Spleen (tissue), 11 donors: ENCODE results near the gene TRIM41. TPM values are rescaled to one million over a fixed set of nuclear protein-coding genes. Genes with fewer than 3 reads are reported as not detected.
A peak's percentile ranks its signal among the peaks of the same experiment; 100 is the strongest.
"Not testable (repeated sequence)": the region's sequence is repeated elsewhere in the genome, so short reads cannot be mapped to it uniquely, and the experiment has no call there.

Experiments used
- DNase-seq: peaks from one replicate; pipeline ENCODE4 v3.0.0-alpha.2; 2020
- H3K27ac ChIP-seq, 8 donors: fragments of 200-600 bp; sonication (generic) in 7 of 8; 1 replicate in 4 of 8; 2 replicates in 4 of 8; pipeline versions ENCODE4 v1.5.0 to v1.8.0; 2016 to 2021; ENCODE audit warnings: inconsistent platforms in 4 of 8, mild to moderate bottlenecking in 4 of 8, moderate library complexity in 1 of 8
- H3K27me3 ChIP-seq, 7 donors: fragments of 200-600 bp; sonication (generic) in 6 of 7; replicated peaks in 1 of 7; 1 replicate in 4 of 7; 2 replicates in 3 of 7; pipeline versions ENCODE4 v1.5.0 to v1.8.0; 2016 to 2021; ENCODE audit warnings: inconsistent platforms in 3 of 7, mild to moderate bottlenecking in 1 of 7
- H3K36me3 ChIP-seq, 6 donors: fragments of 200-600 bp; sonication (generic) in 5 of 6; 1 replicate in 4 of 6; 2 replicates in 2 of 6; pipeline versions ENCODE4 v1.5.0 to v1.8.0; 2016 to 2021; ENCODE audit warnings: inconsistent platforms in 2 of 6
- H3K4me1 ChIP-seq, 6 donors: fragments of 200-600 bp; sonication (generic) in 5 of 6; 1 replicate in 3 of 6; 2 replicates in 3 of 6; pipeline versions ENCODE4 v1.5.0 to v1.8.0; 2016 to 2021; ENCODE audit warnings: inconsistent platforms in 3 of 6
- H3K4me3 ChIP-seq, 8 donors: fragments of 200-600 bp; sonication (generic) in 7 of 8; 1 replicate in 4 of 8; 2 replicates in 4 of 8; pipeline versions ENCODE4 v1.5.0 to v1.8.0; 2016 to 2021; ENCODE audit warnings: inconsistent platforms in 4 of 8, mild to moderate bottlenecking in 4 of 8, moderate library complexity in 2 of 8
- H3K9me3 ChIP-seq, 8 donors: fragments of 200-600 bp; sonication (generic) in 7 of 8; 1 replicate in 4 of 8; 2 replicates in 4 of 8; pipeline versions ENCODE4 v1.5.0 to v1.8.0; 2016 to 2021; ENCODE audit warnings: inconsistent platforms in 4 of 8
- CTCF ChIP-seq, 11 experiments: fragments of 200-600 bp in 7 of 11; fragments of 450-650 bp in 4 of 11; sonication (generic) in 4 of 11; IDR thresholded peaks in 8 of 11; conservative IDR thresholded peaks in 3 of 11; 1 replicate in 7 of 11; 2 replicates in 4 of 11; pipeline versions ENCODE4 v1.4.0 to v1.8.0; 2016 to 2021; ENCODE audit warnings: antibody characterized with exemption in 11 of 11, inconsistent platforms in 4 of 11, mild to moderate bottlenecking in 1 of 11
- POLR2A ChIP-seq, 3 donors: fragments of 450-650 bp; IDR thresholded peaks; one replicate each; pipeline ENCODE4 v1.5.1; 2017; ENCODE audit warnings: antibody characterized with exemption in 3 of 3, mild to moderate bottlenecking in 1 of 3
- POLR2AphosphoS5 ChIP-seq, 3 donors: sonication (generic); formaldehyde crosslinking; IDR thresholded peaks; one replicate each; pipeline ENCODE4 v1.5.1; 2017; ENCODE audit warnings: antibody characterized with exemption in 3 of 3
- WGBS, 5 donors: extraction: QIAGEN DNeasy Blood & Tissue Kit in 3 of 5; methylation state at CpG; one replicate each; pipeline versions ENCODE4 v1.1.5 to v1.1.7; 2013 to 2018; 5-methylcytosine and 5-hydroxymethylcytosine counted together
- intact Hi-C: fragments of 100-400 bp; cut with DNase I; formaldehyde crosslinking; loops from one replicate; pipeline ENCODE4 v1.15.0; 2023; ENCODE audit warnings: low total_unique reads
- polyA plus RNA-seq, 3 donors: library from polyadenylated mRNA; stranded (reverse); fragments of 200-250 nt; gene quantifications; one replicate each; pipeline ENCODE4 v1.2.1, GENCODE V29; 2013
- total RNA-seq, 7 donors: library from RNA; depleted of rRNA in 3 of 7; stranded (reverse); fragments of >200 nt in 3 of 7; fragmentation: NEBNext Ultra II Directional in 4 of 7; extraction: Animal tissue kit (Norgen Biotek cat#: 25700) in 4 of 7; gene quantifications; one replicate each; pipeline versions ENCODE4 v1.1.0 to v1.2.1, GENCODE V29; 2016 to 2021
- donor health status: healthy with polysubstance abuse.
- donor health status: DM: no; HTN: no; CAD: no; lungs with moderate emphysema.
- donor health status: DM: no; HTN: no; CAD: no.
- donor health status: Bipolar disorder and iron deficiency.
- donor health status: healthy.
- donor health status: DM: no; HTN: no; CAD: no.
- donor health status: DM: yes; HTN: yes; CAD: no.

Gene TRIM41
- total and polyA plus RNA-seq, 10 donors: 12.5 to 34.1 (median 24.6) TPM

DNA sequence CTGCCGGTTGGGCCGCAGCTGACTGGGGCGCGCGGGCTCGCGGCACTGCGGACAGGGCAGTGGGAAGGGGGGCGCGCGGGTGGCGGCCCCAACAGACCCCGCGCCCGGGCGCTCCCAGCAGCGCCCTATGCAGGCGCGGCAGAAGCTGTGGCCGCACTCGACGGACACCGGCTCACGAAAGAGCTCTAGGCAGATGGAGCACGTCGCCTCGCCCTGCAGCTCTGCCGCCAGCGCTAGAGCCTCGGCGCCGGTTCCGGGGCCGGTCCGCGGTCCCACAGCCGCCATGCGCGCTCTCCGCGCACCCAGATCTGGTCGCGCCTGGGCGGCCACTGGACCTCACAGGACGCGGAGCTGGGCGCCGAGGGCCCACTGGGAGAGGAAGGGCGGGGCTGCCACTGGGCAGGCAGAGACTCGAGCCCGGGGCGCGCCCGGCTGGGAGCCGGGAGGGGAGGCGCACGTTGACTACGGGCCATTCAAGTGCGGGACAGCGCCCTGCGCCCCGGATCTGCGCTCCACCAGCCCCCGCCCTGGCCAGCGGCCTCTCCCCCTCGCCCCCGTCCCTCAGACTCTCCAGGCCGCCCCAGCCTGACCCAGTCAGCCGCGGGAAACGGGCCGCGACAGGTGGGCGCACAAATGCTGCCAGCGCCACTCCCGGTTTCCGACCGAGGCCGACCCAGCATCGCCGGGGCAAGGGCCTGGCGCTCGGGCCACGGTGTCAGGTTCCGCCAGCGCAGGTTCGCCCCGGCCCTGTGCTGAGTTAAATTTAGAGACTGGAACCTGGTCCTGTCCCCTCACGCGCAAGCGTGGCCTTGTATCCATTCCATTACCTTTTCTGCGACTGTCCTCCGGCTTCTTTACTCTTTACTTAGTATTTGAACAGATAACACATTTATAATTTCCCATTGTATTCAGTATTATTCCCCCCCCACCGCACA, 18.0 kb upstream of the TRIM41 start, which contains the start of gene TRIM7:
Gene TRIM7 (minus strand): TSS at position 371 of the 935 bp plus-strand sequence. CDS start 86 bp downstream, at position 285.
- TF ChIP-seq POLR2AphosphoS5 (IDR thresholded peaks at IDR 0.05) (peak in 2 of 3 donors; percentile 33 to 39), POLR2A (IDR thresholded peaks at IDR 0.05) (no peak)
- 2% methylated on average over 25 to 94 of the region's 94 CpGs for WGBS, 5 donors
- intact Hi-C loops: no loop called here

DNA sequence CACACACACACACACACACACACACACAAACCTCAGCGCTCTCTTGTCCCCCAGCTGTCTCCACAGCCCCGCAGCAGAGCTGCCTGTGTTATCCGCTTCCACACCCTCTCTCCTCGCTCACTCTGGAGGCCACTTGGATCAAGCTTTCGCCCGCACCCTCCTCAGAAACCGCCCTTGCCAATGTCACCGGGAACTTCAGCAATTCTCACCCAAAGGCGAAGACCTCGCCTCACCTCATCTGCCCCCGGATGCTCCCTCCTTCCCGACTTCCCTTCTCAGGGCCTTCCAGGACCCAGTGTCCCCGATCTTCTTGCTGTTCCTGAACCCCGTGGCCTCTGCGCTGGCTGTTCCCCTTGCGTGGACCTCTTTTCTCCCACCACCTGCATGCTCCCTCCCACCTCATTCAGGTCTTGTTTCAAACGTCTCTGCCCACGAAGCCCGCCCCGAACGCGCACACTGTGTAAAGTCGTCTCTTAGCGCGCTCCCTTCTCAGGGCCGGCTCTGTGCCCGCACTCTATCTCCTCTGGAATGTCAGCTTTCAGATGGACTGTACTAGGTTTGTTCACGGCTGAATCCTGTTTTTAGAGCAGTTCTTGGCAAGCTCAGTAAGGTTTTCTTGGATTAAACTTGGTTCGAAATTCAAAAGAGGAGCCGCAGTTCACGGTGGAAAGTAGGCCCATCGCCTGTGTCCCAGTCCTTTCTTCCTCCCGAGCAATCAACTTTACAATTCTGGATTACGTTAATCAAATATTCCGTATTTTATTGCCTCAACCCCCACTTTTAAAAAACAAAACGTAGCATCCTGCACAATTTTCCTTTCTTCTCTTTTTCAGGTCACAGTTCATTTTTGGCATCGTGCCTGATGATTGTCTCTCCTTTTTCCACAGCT, 17.1 kb upstream of the TRIM41 start:
- intact Hi-C loops: no loop called here
- Histone ChIP-seq H3K27ac (peak overlapping the region in 6 of 8 donors; percentile 81 to 86 (median 83)), H3K27me3 (peaks cover 0 to 40% (median 11%) of the 10 kb centered on the region in 7 donors), H3K36me3 (no peaks in the 10 kb centered on the region), H3K9me3 (peaks cover 0 to 10% (median 0%) of the 10 kb centered on the region in 8 donors), H3K4me1 (peaks cover 17 to 56% (median 48%) of the 10 kb centered on the region in 6 donors), H3K4me3 (peak overlapping the region; percentile 5 to 89 (median 68))
- TF ChIP-seq CTCF (IDR thresholded peaks at IDR 0.05 in 8 of 11, conservative IDR thresholded peaks at IDR 0.05 in 3 of 11): no peak
- 7 to 11% (median 8%) methylated on average over 37 of the region's 37 CpGs for WGBS, 5 donors
- DNase-seq: no peak

More for the DNA sequence above, 18.0 kb upstream of the TRIM41 start, which contains the start of gene TRIM7:
- H3K27me3 ChIP-seq: peaks cover 0 to 40% (median 11%) of the 10 kb centered on the region in 7 donors
- H3K4me3 ChIP-seq: peak within 1 kb of the TSS; percentile 58 to 89 (median 68)
- H3K9me3 ChIP-seq: peaks cover 0 to 10% (median 0%) of the 10 kb centered on the region in 8 donors
- DNase-seq: peak; percentile 86
- H3K4me1 ChIP-seq: peaks cover 17 to 56% (median 48%) of the 10 kb centered on the region in 6 donors
- peak within 1 kb of the TSS in 5 of 8 donors; percentile 33 to 83 (median 71) for H3K27ac ChIP-seq
- H3K36me3 ChIP-seq: no peaks in the 10 kb centered on the region

DNA sequence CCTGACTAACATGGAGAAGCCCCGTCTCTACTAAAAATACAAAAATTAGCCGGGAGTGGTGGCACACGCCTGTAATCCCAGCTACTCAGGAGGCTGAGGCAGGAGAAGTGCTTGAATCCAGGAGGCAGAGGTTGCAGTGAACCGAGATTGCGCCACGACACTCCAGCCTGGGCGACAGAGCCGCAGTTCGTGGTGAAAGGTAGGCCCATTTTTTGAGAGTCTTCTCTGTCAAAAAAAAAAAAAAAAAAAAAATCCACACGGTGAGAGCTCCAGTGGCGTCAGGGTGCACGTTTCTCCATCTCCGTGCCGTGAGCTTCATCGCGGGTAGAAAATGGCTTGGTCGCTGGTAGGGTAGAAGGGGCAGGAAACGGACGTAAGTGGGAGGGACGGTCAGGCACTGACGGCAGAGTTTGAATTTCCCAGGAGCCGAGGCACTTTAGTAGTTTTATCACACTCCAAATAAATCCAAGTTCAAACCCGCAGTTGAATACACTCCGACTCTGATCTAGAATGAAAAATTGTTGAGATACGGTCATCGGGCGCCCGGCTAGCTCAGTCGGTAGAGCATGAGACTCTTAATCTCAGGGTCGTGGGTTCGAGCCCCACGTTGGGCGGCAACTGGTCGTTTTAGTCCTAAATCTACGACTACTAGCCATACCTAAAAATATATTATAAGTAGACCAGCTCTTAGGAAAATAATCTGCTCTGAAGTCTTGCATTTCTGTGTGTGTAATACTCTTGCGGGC, 15.7 kb upstream of the TRIM41 start:
- TF ChIP-seq POLR2A (IDR thresholded peaks at IDR 0.05) (no peak), POLR2AphosphoS5 (IDR thresholded peaks at IDR 0.05) (peak in 2 of 3 donors; percentile 45 to 56)
- Histone ChIP-seq H3K36me3 (no peaks in the 10 kb centered on the region), H3K27ac (peak overlapping the region; percentile 66 to 86 (median 82)), H3K27me3 (peaks cover 0 to 40% (median 11%) of the 10 kb centered on the region in 7 donors), H3K9me3 (peaks cover 0 to 10% (median 0%) of the 10 kb centered on the region in 8 donors), H3K4me3 (peak overlapping the region; percentile 25 to 89 (median 68)), H3K4me1 (peaks cover 17 to 56% (median 48%) of the 10 kb centered on the region in 6 donors)
- 0 to 1% (median 0%) methylated on average over 36 of the region's 36 CpGs for WGBS, 5 donors
- intact Hi-C loops: no loop called here
- peak; percentile 85 for DNase-seq

GRCh38 chr5:181207960-181208253, 15.2 kb upstream of the TRIM41 start:
- TF ChIP-seq POLR2AphosphoS5 (IDR thresholded peaks at IDR 0.05) (no peak), POLR2A (IDR thresholded peaks at IDR 0.05) (no peak), CTCF (IDR thresholded peaks at IDR 0.05 in 8 of 11, conservative IDR thresholded peaks at IDR 0.05 in 3 of 11) (no peak)
- intact Hi-C loops: no loop called here
- H3K4me3 ChIP-seq: peak overlapping the region in 4 of 8 donors; percentile 65 to 89 (median 73)
- DNase-seq: no peak
- H3K4me1 ChIP-seq: peaks cover 17 to 53% (median 48%) of the 10 kb centered on the region in 6 donors
- H3K9me3 ChIP-seq: peaks cover 0 to 10% (median 0%) of the 10 kb centered on the region in 8 donors
- H3K36me3 ChIP-seq: no peaks in the 10 kb centered on the region
- H3K27ac ChIP-seq: peak overlapping the region in 7 of 8 donors; percentile 66 to 86 (median 83)
- H3K27me3 ChIP-seq: peaks cover 0 to 40% (median 11%) of the 10 kb centered on the region in 7 donors
- 39 to 48% (median 44%) methylated on average over 3 of the region's 3 CpGs for WGBS, 5 donors

- WGBS, 5 donors: 84 to 92% (median 89%) methylated on average over 24 of the region's 24 CpGs
- intact Hi-C loops: not testable (repeated sequence)
These were observed 14.1 kb upstream of the TRIM41 start for GRCh38 chr5:181209006-181209405.

GRCh38 chr5:181210148-181210547, 12.9 kb upstream of the TRIM41 start:
- H3K4me3 ChIP-seq, intact Hi-C loops, H3K27ac ChIP-seq, H3K9me3 ChIP-seq, DNase-seq, H3K36me3 ChIP-seq: not testable (repeated sequence)
- Histone ChIP-seq H3K27me3 (peaks cover 0 to 21% (median 3%) of the 10 kb centered on the region in 7 donors), H3K4me1 (peaks cover 11 to 31% (median 27%) of the 10 kb centered on the region in 6 donors)
- 78 to 88% (median 83%) methylated on average over 11 of the region's 11 CpGs for WGBS, 5 donors

More at GRCh38 chr5:181209006-181209405, 14.1 kb upstream of the TRIM41 start:
- not testable (repeated sequence) for H3K9me3 ChIP-seq, H3K36me3 ChIP-seq, H3K27ac ChIP-seq, H3K4me3 ChIP-seq, DNase-seq
- Histone ChIP-seq H3K27me3 (peaks cover 0 to 33% (median 11%) of the 10 kb centered on the region in 7 donors), H3K4me1 (peaks cover 12 to 42% (median 38%) of the 10 kb centered on the region in 6 donors)

- H3K36me3 ChIP-seq, DNase-seq, intact Hi-C loops, H3K27ac ChIP-seq, H3K4me3 ChIP-seq, H3K9me3 ChIP-seq: not testable (repeated sequence)
- Histone ChIP-seq H3K4me1 (peaks cover 8 to 26% (median 21%) of the 10 kb centered on the region in 6 donors), H3K27me3 (peaks cover 0 to 16% (median 0%) of the 10 kb centered on the region in 7 donors)
- WGBS, 5 donors: 81 to 88% (median 86%) methylated on average over 17 of the region's 17 CpGs
These were observed 12.4 kb upstream of the TRIM41 start for GRCh38 chr5:181210698-181211097.
